AML-193 (cell line): Measurements from ENCODE around the gene YJU2.
"Not testable (repeated sequence)": the region's sequence is repeated elsewhere in the genome, so short reads cannot be mapped to it uniquely, and the experiment has no call there.

ENCODE experiments used
- DNase-seq, 2 experiments: peaks; one replicate each; lab custom pipeline; 2025; lab: John Stamatoyannopoulos, UW

Gene YJU2

GRCh38 chr19:4267901-4268815 is 21.3 kb downstream of the YJU2 start:
- DNase-seq, result no peak

DNA sequence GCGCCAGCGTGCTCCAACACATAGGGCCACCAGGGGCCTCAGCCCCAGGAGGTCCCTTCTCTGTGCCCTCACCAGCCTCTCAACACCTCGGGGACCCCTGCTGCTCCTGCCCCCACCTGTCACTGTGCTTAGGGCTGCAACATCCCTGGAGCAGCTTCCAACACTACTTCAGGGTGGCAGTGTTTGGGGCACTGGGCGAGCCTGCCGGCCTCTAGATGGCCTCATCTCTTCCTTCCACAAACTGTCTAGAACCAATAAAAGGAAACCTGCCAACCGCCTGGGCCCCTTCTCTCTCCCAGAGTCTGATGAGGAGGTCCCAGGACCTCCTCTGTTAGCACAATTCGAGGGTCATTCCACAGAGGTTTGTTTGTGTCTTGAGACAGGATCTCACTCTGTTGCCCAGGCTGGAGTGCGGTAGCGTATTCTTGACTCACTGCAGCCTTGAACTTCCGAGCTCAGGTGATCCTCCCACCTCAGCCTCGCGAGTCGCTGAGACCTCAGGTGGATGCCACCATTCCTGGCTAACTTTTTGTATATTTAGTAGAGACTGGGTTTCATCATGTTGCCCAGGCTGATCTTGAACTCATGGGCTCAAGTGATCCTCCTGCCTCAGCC is 22.0 kb downstream of the YJU2 start:
- DNase-seq, result no peak

DNA sequence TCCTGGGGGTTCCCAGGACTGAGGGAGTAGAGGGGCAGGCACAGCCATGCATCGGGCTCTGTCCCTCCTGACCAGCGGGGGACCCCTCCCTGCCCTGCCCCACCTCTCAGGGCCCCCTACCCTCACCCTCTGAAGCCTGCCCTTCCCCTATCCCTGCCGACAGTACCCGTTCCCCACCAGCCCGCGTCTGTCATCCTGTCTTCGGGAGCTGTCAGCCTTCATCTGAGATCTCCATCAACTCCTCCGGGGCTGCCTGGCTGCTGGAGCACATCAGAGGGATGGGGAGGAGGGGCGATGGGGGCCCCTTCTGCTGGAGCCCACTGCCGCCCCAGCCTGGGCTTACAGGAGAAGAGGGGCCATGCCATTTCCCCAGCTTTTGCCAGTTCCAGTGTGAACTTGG is 26.0 kb downstream of the YJU2 start:
- no peak for DNase-seq

DNA sequence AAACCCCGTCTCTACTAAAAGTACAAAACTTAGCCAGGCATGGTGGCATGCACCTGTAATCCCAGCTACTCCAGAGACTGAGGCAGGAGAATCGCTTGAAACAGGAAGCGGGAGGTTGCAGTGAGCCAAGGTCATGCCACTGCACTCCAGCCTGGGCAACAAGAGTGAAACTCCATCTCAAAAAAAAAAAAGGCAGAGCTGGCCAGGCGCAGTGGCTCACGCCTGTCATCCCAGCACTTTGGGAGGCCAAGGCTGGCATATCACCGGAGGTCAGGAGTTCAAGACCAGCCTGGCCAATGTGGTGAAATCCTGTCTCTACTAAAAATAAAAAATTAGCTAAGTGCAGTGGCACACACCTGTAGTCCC is 27.4 kb downstream of the YJU2 start:
- DNase-seq, result not testable (repeated sequence)

DNA sequence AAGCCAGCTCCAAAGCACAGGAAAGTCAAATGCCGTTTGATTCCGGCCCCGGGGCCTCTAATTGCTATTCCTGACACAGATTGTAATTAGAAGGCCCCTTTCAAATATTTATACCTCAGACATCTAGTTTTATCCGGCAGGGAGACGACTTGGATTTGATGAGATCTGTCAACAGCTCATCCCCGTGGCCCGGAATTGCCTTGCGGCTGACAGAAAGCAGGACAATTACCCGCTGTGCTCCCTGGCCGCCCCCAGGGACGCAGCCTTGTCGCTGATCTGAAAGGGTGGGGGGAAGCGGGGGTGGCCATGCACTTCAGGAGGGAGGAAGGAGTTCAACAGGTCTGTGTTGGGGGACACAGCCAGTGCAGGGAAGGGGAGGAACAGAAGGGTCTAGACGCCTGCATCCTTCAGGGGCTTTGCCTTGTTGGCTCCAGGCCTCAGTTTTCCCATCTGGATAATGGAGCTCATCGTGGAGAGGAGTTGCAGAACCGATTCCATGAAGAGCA is 30.4 kb downstream of the YJU2 start:
- DNase-seq, result no peak

- no peak for DNase-seq
These were observed 31.1 kb downstream of the YJU2 start for GRCh38 chr19:4278010-4278409.

- no peak for DNase-seq
These were observed 31.8 kb downstream of the YJU2 start, which contains the start of gene SHD for GRCh38 chr19:4278419-4279266. Gene SHD, plus strand, starts transcription at chr19:4279266. Its CDS starts 798 bp downstream, at chr19:4280064.

DNA sequence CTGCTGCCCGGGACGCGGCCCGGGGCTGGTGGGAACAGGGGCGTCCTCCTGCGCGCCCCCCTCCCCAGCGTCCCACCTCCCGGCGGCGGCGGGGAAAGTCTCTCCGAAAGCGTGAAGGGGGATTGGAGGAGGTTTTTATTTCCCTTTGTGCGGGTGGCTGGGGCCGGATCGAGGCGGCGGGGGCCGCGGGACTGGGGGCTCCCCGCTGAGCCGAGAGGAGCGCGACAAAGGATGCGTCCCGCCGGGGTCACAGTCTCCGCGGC is 32.3 kb downstream of the YJU2 start:
- DNase-seq, result no peak

DNA sequence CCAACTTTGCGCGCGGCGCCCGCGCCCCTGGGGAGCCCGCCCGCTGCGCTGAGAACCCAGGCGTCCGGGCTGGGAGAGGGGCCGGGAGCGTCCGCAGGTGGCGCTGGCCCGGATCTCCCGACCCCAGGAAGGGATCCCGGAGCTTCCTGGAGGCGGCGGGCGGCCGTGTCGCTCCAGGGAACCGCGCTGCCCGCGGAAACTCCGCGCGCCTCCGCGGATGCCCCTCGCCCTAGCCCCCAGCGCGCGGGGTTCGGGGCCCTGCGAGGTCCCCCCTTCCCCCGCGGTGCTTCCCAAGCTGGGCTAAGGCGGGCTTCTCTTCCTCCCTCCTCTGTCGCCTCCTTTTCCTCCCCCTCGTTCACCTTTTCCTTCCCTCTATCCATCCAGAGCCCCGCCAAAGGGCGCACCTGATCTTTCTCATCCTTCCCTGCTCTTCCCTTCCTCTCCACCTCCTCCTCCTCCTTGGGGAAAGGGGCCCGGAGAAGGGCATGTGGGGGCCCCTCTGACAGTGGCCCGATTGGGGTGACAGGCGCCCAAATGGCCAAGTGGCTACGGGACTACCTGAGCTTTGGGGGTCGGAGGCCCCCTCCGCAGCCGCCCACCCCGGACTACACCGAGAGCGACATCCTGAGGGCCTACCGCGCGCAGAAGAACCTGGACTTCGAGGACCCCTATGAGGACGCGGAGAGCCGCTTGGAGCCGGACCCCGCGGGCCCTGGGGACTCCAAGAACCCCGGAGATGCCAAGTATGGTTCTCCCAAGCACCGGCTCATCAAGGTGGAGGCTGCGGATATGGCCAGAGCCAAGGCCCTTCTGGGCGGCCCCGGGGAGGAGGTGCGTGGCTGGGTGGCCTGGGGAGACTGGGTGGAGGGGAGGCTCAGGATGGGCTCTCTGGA is 32.9 kb downstream of the YJU2 start:
- DNase-seq, result no peak

DNA sequence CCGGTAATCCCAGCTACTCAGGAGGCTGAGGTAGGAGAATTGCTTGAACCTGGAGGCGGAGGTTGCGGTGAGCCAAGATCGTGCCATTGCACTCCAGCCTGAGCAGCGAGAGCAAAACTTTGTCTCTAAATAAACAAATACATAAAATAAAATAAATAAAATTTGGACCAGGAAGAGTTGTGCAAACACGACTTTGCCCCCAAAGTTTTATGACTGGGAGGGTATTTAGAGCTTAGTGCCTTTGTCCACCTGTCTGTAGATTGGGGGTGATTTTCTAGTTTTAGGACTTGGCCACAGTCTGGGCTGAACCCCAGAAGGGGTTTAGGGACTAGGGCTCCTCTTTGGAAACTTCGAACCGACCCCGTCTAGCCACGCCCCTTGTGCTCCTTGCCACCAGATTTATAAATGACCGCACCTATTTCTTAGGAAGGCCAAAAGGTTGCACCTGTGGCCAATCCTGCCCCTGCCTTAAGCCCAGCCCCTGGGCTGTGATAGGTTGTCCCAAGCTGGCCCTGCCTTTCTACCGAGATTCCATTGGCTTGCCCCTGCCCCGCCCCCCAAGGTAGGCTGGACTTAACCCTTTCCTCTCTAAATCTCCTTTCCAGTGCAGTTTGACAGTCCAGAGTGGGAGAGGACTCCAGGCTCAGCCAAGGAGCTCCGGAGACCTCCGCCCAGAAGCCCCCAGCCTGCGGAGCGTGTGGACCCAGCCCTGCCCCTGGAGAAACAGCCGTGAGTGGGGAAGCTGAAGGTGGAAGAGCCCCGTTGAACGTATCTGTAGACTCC is 37.5 kb downstream of the YJU2 start:
- no peak for DNase-seq

GRCh38 chr19:4284974-4285373 is 38.1 kb downstream of the YJU2 start:
- DNase-seq, result no peak

DNA sequence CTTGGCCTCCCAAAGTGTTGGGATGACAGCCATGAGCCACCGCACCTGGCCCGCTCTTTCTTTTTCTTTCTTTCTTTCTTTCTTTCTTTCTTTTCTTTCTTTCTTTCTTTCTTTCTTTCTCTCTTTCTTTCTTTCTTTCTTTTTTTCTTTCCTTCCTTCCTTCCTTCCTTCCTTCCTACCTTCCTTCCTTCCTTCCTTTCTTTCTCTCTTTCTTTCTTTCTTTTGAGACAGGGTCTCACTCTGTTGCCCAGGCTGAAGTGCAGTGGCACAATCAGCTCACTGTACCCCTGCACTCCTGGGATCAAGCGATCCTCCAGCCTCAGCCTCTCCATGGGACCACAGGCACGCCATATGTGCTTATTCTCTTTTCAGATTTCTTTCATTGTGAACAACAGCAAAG is 39.3 kb downstream of the YJU2 start:
- DNase-seq, result not testable (repeated sequence)

GRCh38 chr19:4288091-4288777 is 41.4 kb downstream of the YJU2 start:
- DNase-seq, result no peak

GRCh38 chr19:4291184-4291732 is 44.4 kb downstream of the YJU2 start:
- DNase-seq, result no peak

DNA sequence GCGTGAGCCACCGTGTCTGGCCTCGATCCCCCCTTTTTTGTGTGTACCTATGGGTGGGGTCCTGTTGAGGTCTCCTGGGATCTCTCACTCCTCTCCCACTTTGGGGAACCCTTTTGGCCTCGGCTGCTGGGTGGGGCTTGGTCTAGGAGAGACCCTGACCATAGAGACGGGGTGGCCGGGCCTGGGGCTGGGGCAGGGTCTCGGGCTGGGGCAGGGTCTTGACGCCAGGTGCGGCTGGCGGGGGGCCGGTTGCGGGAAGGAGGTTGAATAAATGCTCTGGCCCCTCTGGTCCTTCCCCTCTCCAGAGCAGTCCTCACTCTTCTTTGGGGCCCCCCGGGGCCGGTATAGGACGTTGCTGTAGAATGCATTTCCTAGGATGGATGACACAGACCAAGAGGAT is 45.6 kb downstream of the YJU2 start:
- DNase-seq, result no peak

- no peak for DNase-seq
These were observed 47.5 kb downstream of the YJU2 start for GRCh38 chr19:4294389-4294788.

DNA sequence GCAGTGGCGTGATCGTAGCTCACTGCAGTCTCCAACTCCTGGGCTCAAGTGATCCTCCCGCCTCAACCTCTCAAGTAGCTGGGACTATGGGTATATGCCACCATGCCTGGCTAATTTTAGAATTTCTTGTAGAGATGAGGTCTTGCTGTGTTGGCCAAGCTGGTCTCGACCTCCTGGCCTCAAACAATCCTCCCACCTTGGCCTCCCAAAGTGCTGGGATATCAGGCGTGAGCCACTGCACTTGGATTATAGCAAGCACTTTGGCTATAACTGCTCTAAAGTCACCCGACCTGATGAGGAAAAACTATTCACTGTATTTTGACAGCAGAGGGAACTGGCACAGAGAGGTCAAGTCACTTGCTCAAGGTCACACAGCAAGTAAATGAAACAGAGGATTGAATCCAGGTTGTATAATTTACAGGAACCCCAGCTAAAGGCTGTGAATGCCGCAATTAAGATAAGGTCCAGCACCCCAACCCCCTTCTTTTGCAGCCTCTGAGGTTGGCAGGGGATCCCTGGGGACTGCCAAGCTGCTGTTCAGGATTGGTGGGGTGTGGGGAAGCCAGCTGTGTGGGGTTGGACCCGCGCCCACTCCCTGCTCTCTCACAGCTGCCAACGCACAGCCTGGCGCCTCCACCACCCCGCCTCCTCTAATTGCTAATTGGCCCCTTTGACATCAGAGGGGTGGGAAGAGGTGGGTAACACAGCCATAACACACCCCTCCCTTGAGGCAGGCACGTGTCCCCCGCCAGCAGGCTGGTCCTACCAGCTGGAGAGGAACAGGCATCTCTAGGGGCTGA is 49.3 kb downstream of the YJU2 start:
- DNase-seq, result no peak

- DNase-seq, result no peak
These were observed 51.3 kb downstream of the YJU2 start for GRCh38 chr19:4297901-4298809.
